Activated naive CD4-positive, alpha-beta T cell treated with anti-CD3 and anti-CD28 coated beads, Interleukin-2, amount 50 U/mL, for 16 hours (primary cell): Measurements from ENCODE around the gene NTN5.
"Not testable (repeated sequence)": the region's sequence is repeated elsewhere in the genome, so short reads cannot be mapped to it uniquely, and the experiment has no call there.

ENCODE experiments used
- DNase-seq: peaks from one replicate; pipeline ENCODE4 v3.0.0-alpha.2; 2020

NTN5 gene

GRCh38 chr19:48642862-48643261, 30.0 kb downstream of the NTN5 start:
- DNase-seq, result no peak

DNA sequence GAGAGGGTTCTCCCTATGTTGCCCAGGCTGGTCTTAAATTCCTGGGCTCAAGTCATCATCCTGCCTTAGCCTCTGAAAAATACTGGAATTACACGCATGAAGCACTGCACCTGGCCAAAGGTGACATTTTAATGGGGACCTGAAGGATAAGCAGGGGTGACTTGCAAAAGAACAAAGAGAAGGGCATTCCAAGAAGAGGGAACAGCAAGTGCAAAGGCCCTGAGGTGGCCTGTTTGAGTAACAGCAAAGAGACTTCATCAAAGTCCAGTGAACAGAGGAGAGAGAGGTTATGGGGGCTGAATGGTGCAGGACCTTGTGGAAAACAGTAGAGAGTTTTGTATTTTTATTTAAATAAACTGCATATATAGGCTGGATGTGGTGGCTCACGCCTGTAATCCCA, 31.0 kb downstream of the NTN5 start:
- DNase-seq, result no peak

DNA sequence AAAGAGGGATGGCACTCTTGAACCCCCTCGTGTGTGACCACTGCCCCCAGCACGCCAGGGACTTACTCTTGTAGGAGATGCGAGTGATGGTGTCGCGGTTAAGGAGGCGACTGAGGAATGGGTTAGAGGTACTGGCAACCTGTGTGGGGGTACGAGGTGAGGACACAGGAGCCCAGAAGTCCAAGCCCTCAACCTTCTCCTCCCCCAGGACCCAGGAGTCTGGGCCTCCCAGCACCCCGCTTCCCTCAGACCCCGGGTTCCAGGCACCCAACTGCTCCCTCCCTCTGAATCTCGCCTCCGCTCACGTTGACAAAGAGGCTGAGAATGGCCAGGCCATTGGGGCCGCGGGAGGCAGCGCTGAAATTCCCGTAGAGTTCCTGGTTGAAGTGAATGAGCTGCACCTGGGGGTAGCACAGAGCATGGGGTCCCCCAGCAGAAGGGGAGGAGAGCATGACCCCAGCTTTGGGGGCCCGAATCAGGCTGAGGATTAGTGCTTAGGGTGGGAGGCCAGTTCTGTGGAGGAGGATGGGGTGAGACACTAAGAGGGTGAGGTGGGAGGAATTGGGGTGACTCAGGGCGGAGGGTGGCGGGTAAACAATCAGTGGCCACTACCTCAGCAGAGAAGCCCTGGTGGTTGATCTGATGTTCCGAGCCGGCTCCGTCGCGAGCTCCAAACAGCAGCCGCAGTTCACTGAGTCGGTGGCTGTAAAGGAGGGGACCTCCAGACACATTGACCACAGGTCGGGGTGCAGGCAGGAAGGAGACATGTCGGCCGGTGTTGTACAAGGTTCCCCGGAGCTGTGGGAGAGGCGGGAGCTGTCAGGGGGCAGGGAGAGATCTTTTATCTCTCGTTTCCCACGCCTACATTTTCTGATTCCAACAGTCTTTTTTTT, 33.1 kb downstream of the NTN5 start:
- no peak for DNase-seq

GRCh38 chr19:48638831-48639381, 33.9 kb downstream of the NTN5 start:
- DNase-seq, result no peak

- peak; percentile 81 for DNase-seq
Observed at GRCh38 chr19:48637948-48638830, 34.6 kb downstream of the NTN5 start.

DNA sequence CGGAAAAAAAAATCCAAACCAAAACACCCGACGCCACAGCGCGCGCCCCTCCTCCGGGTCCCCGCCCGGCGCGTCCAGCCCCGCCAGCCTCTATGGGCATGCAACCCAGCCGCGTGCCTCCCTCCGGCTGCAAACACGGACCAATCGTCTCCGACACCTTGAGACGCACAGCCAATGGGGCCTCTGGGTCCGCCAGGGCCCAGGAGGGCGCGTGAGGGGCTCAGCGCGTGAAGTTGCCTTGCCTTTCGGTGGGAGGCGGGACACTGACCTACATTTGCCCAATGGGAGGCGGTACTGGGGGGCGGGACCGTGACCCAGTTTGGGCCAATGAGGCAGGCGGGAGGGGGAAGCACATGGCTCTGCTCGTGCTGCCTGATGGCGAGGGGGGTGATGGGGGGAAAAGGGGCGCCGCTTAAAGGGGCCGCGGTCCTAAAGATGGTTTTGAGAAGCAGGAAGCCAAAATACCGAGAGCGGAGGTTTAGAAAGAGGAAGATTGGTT, 35.3 kb downstream of the NTN5 start:
- peak; percentile 100 for DNase-seq

- DNase-seq, result peak; percentile 45
Observed at GRCh38 chr19:48636859-48637448, 35.9 kb downstream of the NTN5 start, which contains the start of gene DBP. Gene DBP, minus strand, starts transcription at chr19:48637379. Its CDS starts 385 bp downstream, at chr19:48636994.

DNA sequence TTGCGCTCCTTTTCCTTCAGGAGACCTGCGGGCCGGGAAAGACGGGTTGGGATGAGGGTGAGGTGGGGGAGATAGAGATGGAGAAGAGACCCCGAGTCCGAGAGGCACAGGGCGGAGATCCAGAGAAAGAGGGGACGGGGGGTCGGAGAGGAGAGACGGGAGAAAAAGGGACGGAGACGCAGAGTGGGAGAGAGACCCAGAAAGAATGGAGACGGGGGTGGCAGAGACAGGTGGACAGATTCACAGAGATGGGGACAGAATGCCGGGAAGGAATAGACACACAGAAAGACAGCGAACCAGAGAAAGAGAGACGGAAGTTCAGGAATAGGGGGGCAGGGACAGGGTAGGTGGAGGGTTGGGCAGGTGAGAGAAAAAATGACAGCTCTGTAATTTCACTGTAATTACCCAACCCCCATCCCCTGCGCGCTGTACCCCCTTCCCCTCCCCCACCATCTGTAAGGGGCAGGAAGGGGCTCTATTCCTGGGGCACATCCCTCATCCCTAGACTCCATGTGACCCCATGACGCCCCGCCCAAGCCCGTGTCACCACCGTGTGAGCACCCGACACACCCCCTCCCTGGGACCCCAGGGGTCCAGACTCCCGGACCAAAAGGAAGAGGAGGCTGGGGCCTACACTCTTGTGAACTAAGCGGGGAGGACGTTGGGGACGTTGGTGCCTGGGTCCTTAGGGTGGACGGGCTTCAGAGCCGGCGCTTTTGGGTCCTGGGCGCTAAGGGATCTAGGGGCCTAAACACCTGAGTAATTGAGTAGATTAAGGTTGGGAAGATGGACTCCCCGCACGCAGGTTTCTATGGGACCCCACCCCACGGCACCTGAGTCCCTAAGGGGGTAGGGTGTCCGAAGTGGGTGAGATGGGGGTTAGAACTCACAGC, 36.6 kb downstream of the NTN5 start:
- no peak for DNase-seq

DNA sequence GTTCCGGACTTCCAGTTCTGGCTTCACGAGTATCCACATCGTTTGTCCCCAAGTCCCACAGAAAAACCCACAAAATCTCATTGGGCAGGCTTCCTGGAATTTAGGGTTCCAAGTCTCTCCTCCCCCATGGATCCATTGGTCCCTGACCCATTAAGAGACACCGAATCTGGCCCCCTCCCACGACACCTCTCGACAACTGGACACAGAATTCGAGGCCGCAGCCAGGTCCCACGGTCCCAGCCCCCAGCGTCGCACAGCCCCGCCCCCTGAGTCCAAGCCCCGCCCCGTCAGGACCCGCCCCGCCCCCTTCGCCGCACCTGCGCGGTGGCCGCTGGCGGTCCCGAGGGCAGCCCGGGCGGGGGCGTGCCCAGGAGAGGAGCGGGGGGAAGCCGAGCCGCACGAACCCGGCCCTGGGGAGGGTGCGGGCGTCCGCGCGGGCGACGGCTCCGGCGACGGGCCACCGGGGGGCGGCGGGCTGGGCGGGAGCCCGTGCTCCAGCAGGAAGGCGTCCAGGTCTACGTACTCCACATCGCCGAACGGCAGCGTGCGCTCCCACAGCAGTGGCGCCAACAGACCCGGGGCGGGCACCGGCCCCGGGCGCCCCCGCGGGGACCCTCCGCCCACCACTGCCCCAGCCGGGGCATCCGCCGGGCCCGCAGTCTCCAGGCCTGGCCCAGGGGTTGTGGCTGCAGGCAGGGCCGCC, 37.4 kb downstream of the NTN5 start:
- peak; percentile 74 for DNase-seq

DNA sequence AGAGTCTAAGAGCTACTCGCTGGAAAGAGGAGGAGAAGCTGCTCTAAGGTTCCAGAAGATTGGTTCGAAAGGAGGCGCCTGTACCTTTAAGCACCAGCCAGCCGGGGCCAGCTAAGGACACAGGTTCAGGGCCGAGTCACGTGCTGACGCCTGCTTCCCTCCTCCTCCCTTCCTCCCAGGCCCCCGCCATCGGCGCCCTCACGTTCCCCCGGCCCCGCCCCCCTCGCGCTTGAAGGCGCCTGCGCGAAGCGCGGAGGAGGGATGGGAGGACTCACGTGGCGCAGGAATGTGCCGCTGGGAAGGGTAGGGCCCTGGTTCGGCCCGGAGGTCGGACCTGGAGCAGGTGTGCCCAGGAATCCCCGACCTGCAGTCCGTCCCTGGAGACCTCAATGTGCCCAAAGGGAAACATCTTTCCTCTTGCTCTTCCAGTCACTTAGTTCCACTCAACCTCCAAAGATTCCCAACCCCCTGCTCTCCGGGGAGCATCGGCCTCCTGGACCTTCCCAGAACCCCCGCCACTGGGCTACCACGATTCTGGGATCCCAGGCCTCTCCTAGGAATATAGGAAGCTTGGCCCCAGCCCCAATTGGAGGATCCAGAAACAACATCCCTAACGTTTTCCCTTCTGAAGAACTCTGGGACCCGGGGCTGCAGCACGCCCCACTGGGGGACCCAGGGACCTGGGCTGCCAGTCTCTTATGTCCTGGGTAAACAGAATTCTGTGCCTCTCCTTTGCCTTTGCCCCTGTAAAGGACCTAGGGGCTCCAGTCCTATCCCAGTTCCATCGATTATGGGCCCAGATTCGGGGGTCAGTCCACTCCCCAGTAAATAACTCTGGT, 38.2 kb downstream of the NTN5 start:
- DNase-seq, result peak; percentile 93

DNA sequence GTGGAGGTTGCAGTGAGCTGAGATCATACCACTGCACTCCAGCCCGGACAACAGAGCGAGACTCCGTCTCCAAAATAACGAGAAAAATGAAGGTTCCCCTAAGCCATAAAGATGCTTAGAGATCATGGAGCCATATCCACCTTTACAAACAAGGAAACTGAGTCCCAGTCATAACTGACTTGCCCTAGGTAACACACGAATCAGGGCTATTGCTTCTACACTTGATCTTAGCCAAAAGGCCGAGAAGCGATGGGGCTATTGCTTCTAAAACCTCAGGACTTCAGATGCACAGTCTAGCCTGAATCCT, 38.8 kb downstream of the NTN5 start:
- DNase-seq, result no peak

DNA sequence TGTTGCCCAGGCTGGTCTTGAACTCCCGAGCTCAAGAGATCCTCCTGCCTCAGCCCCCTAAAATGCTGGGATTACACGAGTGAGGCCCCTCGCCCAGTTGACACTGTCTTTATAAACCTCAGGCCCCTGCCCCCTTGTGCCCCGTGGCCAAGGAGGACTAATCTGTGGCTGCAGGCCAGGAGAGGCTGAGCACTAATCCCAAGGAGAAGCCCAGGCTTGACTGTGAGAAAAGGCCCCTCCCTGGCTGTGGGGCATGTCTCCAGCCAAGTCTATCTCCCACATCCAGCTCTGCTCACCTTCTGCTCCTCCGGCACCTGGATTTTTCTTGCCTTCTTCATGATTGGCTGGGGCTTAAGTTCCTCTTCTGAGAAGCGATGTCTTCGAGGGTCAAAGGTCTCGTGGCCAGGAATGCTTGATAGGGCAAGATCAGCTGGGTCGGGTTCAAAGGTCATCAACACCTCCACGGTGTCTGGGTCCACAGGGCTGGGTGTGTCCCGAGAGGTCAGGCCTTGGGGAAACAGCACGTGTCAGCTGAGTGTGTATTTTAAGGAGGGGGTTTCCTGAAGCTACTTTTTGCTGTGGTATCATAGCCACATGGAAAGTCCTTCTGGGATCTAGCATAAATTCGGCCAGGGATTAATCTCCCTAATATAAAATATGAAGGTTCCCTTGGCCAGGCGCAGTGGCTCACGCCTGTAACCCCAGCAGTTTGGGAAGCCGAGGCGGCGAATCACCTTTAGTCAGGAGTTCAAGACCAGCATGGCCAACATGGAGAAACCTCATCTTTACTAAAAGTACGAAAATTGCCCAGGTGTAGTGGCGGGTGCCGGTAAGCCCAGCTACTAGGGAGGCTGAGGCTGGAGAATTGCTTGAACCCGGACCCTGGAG, 39.4 kb downstream of the NTN5 start:
- no peak for DNase-seq

- no peak for DNase-seq
Observed at GRCh38 chr19:48632692-48633147, 40.1 kb downstream of the NTN5 start.

GRCh38 chr19:48632286-48632685, 40.5 kb downstream of the NTN5 start:
- not testable (repeated sequence) for DNase-seq

GRCh38 chr19:48631225-48631624, 41.6 kb downstream of the NTN5 start:
- no peak for DNase-seq

DNA sequence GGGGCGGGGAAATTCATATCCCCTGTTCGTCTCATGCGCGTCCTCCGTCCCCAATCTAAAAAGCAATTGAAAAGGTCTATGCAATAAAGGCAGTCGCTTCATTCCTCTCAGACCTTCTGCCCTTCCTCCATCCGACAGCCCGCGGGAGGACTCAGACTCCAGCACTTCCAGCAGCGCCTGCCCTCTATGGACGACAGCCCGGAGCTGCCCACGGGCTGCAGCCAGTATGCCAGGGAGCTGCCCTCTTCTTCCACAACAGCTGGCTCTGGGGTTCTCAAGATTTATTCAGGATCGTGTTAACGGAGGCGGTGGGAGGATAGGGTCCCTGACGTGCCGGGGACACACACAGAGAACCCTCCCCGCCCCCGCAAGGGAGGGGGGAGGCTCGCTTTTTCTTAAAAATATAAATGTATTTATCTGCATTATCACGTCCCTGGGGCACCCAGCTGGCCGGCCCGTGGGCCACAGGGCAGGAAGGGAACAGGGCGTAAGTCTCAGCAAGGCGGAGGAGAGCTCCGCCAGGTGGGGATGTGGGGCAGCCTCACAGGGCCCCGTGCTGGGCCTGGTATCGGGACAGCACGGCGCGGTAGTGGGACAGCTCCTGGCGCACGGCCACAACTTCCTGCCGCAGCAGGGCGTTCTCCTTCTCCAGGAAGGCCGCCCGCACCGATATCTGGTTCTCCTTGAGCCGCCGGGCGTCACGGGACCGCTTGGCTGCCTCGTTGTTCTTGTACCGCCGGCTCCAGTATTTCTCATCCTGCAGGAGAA, 42.3 kb downstream of the NTN5 start:
- DNase-seq, result no peak

DNA sequence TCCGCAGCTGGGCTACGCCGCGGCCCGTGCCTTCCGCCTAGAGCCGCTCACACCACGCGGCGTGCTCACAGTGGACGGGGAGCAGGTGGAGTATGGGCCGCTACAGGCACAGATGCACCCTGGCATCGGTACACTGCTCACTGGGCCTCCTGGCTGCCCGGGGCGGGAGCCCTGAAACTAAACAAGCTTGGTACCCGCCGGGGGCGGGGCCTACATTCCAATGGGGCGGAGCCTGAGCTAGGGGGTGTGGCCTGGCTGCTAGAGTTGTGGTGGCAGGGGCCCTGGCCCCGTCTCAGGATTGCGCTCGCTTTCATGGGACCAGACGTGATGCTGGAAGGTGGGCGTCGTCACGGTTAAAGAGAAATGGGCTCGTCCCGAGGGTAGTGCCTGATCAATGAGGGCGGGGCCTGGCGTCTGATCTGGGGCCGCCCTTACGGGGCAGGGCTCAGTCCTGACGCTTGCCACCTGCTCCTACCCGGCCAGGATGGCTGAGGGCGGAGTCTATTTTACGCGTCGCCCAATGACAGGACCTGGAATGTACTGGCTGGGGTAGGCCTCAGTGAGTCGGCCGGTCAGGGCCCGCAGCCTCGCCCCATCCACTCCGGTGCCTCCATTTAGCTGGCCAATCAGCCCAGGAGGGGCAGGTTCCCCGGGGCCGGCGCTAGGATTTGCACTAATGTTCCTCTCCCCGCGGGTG, 43.1 kb downstream of the NTN5 start:
- DNase-seq, result no peak

DNA sequence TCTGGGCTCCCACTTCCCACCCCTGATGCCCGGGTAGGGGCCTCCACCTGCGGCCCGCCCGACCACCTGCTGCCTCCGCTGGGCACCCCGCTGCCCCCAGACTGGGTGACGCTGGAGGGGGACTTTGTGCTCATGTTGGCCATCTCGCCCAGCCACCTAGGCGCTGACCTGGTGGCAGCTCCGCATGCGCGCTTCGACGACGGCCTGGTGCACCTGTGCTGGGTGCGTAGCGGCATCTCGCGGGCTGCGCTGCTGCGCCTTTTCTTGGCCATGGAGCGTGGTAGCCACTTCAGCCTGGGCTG, 43.6 kb downstream of the NTN5 start:
- DNase-seq, result no peak
